Activated CD4-positive, alpha-beta T cell treated with anti-CD3 and anti-CD28 coated beads, Interleukin-2, amount 50 U/mL, for 24 hours (primary cell): ENCODE measurements around the gene HS1BP3.

Experiments
- DNase-seq, 2 donors: peaks; one replicate each; pipeline ENCODE4 v3.0.0-alpha.2; 2020; ENCODE audit warnings: low read depth in 1 of 2, low spot score in 1 of 2

Gene HS1BP3

GRCh38 chr2:20631617-20632307 lies 19.1 kb downstream of the HS1BP3 start:
- no peak for DNase-seq

GRCh38 chr2:20630967-20631366 lies 19.9 kb downstream of the HS1BP3 start:
- DNase-seq, result no peak

DNA sequence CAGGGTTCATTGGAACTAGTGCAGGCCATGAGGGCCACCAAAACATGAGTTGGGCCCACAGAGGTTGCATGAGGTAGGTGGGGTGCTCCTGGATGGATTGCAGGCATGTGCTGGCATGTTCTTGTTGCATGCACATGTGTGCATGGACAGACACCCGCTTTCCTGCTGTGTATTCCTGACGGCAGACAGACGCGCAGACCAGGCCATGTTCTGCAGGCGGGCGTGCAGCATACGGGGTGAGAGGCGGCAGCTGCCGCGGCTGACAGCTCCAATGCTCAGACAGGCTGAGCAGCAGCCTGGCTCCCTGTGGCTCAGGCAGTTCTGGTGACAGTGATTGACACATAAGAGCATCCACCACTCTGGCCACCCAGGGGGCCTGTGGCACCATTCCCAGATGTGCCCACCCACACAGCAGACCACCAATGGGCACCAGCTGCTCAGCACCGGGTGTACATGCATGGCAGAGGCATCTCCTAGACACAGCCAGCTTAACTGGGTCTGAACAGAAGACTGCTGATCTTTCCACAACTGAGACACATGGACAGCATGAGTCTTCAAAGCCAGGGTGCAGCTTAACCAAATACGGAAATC lies 21.2 kb downstream of the HS1BP3 start:
- DNase-seq, result no peak

GRCh38 chr2:20629181-20629580 lies 21.7 kb downstream of the HS1BP3 start:
- no peak for DNase-seq

DNA sequence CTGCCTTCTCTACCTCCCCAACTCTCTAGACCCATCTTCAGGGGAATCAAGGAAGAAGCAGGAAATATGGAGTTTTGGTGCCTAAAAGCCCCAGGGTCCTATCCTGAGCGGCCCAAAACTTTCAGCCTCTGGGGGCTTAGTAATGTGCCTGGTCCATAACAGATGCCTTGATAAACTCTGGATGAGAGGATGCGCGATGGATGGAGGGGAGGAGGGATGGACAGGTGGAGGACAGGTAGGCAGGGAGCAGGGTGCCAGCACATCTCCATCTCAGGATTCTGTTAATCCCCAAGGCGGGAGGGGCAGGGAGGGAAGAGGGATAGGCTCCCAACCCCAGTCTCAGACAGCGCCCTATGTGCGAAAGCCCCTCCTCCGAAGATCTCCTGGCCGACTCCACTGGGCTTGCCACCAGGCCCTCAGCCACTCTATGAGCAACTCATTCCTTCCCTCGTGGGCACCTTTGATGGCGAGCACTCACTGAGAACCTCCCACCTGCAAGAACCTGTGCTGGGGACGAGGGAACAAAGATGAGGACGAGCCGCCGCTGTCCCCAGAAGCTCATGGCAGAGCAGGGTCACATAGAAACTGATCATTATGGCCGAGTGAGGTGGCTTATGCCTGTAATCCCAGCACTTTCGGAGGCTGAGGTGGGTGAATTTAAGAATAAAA lies 23.1 kb downstream of the HS1BP3 start:
- no peak for DNase-seq

- no peak for DNase-seq
These were observed 24.0 kb downstream of the HS1BP3 start for GRCh38 chr2:20626698-20627513.

DNA sequence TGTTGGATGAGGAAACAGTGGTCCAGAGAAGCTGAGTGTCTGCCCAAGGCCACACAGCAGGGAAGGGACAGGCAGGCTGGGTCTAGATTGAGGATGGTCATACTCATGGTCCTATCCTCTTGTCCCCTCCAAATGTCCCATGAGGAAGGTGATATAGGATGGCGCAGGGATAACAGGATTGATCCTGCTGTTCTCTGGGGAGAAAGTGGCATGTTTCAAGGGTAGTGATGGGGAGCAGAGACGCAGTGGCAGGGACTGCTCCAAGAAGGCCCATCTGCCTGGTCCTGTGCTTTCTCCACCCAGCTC lies 24.6 kb downstream of the HS1BP3 start:
- no peak for DNase-seq

DNA sequence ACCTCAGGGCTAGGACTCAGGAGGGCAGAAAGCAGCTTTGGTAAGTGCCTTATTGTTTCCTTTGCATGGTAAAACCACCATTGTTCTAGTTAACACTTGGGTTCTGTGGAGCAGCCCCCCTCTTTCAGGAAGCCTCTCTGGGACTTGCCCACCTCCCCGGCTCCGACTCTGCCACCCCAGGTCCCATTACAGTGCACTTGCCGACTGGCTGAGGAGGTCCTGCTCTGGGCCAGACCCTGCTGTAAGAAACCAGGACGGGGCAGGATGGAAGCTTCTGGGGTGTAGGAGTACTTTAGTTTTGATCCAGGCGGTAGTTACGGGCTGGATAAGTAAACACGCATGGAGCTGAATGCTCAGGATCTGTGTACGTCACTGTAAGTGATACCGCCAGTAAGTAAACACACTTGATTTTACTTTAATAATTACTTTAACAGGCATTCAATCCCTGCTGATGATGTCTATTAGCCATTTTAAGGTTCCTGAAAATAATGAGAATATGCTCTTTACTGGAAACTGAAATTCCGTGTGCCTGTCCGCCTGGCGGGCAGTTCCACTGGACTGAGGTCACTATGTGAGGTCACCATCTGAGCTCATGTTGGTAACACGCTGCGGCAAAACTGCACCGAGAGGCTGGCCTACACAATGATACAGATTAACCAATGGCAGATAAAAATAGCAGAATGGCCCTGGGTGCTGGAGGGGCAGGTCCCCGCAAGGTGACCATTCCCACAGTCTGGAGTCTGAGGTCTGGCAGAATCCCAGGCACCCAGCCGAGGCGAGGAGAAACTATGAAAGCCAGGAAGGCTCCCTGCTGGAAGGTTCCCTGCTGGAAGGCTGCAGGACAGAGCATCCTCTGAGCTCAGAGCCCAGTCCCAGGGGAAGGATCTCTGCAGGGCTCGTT lies 25.2 kb downstream of the HS1BP3 start:
- no peak for DNase-seq

GRCh38 chr2:20624884-20625485 lies 25.9 kb downstream of the HS1BP3 start:
- DNase-seq, result no peak

DNA sequence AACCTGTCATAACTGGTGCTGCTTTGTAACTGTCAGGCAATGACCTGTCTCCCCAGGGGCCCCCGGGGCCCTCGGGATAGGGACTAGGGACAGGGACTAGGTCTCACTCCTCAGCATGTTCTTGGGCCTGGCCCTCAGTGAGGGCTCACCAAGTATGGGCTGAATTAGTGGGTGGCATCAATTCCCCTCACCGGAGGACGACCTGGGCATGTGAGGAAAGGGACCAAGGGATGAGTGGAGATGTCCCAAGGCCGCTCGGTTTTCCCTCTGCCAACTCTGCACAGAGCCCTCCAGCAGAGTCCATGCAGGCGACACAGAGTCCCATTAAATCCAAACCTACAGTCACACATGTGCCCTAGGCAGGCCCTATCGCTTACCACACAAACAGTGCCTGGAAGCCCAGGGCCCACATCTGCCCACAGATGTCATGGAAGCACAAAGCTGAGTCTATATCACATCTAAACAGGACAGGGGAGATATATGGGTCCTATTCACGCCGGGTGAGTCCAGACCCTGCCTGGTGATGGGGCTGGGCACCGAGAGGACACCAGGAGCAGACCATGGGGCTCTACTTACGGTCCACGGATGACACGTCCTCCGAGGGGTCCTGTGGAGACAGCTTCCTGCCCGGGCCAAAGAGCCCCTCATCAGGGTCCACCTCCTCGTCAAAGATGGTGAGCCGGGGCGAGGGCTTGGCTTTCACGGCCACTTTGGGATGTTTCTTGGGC lies 26.6 kb downstream of the HS1BP3 start:
- no peak for DNase-seq

DNA sequence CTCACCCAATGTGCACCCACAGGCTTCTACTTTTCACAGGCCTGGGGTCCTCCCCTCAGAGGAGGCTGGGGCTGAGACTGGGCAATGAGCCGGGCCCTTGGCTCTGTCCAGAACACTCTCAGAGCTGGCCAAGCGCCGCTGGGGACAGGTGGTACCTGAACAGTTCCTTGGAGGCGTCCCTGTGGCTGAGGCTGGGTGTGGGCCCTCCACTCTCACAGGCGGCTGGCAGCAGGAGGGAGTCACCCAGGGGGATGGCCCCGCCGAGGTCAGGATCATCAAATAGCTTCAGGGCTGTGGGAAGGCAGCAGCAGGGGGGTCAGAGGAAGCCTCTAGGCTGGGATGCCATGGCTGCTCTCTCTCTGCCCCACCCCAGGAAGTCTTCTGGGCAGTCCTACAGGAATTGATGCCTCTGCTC lies 27.1 kb downstream of the HS1BP3 start:
- DNase-seq, result no peak

DNA sequence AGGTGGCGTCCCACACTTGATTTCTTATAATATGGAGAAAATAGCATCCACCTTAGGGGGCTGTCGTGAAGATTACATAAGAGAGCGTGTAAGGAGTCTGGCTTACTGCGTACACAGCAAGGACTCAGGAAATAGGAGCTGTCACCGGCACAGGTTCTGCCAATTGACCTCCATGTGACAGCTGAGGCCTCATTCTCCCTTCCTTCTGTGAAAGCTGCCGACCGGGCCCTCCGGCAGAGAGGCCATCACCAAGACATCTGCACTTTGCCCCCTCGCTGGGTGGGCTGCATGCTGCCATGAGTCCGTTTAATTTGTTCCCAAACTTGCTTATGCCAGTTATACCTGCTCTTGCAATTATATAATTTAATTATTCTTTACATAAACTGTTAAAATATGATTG lies 27.7 kb downstream of the HS1BP3 start:
- DNase-seq, result no peak

- DNase-seq, result no peak
These were observed 28.2 kb downstream of the HS1BP3 start for GRCh38 chr2:20622731-20623130.

- no peak for DNase-seq
These were observed 28.6 kb downstream of the HS1BP3 start for GRCh38 chr2:20622296-20622686.

- no peak for DNase-seq
These were observed 29.3 kb downstream of the HS1BP3 start for GRCh38 chr2:20621366-20622295.

DNA sequence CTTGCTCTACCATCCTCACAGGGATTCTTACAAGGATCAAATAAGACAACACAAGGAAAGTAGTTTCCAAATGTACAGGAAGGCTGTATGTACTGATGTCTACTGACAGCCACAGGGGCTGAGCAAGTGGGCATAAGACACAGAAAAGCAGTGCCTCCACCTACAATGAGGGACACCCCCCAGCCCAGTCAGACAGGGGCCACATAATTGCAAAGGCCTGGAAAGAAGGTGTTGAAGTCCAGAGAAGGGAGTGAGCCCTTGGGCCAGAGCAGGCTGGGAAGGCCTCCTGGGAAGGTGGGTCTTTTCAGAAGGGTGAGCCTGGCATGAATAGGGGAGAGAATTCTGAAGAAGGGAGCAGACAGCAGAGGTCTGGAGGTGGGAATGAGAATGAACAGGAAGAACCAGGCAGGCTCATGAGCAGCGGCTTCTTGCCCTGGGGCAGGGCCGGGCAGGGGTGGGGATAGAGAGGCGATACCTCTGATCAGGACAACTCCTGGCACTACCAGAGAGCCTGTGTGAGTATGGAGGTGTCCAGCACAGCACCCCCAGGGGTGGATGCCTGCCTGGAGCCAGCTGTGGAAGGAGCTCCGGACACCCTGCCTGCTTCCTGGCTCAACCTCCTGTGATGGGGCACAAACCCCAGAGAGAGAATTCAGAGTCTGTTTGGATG lies 30.1 kb downstream of the HS1BP3 start:
- DNase-seq, result no peak

DNA sequence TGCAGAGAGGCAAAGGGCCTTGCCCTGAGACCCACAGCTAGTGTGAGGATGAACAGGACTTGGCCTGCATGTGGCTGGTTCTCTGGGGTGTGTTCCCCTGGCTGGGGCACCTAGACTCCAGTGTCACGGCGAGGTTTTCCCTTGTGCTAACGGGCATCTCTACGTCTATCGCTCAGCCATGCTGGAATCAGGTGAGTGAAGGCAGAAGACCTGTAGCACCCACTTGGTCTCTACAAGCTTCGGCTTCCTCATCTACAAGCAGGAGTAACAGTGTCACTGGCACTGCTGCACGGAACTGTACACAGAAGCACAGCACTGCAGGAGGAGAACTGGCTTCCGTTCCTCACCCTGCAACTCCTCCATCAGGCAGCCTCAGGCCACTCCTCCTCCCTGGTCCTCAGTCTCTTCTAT lies 30.6 kb downstream of the HS1BP3 start:
- no peak for DNase-seq

GRCh38 chr2:20619624-20620024 lies 31.3 kb downstream of the HS1BP3 start:
- no peak for DNase-seq
